NCI-H774 (cell line): ENCODE results near the gene IRF7.

Source experiments
- DNase-seq: peaks from one replicate; lab custom pipeline; 2025; lab: John Stamatoyannopoulos, UW

IRF7 gene

DNA sequence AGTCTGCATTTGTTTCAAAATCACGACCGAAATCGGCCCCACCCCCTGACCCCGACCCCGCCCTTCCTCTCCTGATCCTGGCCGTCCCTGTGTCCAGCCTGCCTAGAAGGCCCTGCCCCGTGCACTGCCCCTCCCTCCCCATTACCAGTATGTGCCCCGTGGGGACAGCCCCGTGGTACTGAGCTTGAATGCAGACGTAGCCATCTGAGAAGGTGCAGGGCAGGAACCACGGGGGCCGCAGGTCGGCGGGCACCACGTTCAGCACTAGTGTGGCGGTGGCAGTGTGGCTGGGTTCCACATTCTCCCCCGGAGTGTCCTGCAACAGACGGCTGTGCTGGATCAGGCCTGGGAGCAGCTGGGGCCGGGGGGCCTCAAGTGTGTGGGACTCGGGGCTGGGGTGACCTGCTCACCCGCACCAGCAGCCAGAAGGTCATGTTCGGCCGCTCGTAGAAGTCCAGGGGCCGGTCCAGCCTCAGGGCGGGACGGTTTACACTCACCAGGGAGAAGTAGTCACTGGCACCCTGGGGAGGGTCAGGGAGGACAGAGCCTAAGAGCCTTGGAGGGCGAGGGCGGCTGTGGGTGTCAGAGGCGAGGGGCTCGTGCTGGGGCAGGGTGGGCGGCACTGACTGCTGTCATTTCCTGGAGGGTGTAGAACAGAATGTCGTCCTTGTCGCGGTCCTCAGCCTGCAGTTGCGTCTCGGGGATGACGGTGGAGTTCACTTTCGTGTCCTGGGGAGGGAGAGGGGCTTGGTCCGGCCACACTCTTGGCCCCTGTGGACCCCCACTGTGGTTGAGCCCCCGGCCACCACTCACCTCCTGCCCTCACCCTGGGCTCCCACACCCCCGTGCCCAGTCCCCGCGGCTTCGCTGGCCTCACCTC lies 5.4 kb upstream of the IRF7 start:
- DNase-seq: no peak

DNA sequence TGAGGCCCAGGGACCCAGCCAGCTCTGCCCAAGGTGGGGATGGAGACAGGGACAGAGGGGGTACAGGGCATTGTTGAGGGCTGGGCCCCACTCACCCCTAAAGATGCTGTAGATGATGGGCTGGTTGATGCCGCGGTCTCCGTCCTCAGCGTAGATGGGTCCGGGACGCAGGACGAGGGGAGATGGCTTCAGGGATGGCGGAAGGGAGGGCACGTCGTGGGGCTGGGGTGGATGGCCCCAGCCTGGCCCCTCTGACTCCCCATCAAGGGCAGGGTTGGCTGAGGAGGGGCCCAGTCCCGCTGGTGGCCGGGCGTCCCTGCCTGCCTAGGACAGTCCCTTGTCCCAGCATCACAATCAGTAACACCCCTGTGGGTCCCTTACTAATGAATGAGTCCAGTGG lies 4.5 kb upstream of the IRF7 start:
- DNase-seq: no peak

DNA sequence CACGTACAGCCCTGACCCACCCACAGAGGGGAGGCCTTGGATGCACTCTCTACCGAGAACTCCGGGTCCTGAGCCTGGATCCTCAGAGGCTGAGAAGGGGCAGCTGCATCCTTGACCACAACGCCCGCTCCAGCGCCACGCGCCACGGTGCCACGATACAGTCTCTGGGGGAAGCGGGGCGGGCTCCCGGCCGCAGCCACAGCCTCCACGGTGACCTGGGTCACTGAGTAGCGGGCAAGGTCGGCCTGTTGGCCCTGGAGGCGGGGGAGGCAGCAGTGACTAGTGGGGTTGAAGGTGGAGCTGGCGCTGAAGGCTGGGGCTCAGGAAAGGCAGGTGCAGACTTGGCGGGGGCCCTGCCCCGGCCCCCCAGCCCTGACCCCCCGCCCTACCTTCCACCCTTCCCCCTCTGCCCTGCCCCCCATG lies 3.9 kb upstream of the IRF7 start:
- DNase-seq: no peak

DNA sequence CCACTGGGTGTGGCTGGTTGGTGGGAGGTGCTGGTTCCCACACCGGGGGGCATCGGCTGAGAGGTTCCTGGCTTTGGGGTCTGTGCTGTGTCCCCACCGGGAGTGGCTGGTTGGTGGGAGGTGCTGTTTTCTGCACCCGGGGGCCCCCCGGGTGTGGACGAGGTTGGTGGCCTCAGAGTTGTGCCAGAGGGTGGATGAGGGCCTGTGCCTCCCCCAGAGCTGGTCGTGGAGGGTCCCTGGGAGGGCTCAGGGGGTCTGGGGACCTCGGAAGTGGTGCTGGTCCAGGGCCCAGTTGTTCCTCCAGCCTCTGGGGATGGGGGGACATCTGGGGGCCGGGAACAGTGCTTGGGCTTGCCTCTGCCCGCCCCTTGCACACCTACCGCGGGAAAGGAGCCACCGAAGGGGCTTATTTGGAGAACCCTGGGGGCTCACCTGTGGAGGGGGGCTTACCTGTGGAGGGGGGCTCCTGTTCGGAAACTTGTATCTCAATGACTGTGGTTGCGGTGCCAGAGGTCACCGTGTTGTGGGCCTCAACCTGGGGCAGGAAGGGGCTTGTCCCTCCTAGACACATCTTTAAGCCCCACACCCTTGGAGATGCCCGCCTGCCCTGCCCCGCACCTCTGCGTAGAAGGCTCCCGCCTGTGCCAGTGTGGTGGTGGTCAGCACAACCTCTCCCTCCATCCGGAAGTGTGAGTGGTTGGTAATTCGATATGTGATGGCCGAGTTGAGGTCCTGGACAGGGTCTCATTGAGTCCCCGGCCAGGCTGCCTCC lies 3.3 kb upstream of the IRF7 start:
- no peak for DNase-seq

DNA sequence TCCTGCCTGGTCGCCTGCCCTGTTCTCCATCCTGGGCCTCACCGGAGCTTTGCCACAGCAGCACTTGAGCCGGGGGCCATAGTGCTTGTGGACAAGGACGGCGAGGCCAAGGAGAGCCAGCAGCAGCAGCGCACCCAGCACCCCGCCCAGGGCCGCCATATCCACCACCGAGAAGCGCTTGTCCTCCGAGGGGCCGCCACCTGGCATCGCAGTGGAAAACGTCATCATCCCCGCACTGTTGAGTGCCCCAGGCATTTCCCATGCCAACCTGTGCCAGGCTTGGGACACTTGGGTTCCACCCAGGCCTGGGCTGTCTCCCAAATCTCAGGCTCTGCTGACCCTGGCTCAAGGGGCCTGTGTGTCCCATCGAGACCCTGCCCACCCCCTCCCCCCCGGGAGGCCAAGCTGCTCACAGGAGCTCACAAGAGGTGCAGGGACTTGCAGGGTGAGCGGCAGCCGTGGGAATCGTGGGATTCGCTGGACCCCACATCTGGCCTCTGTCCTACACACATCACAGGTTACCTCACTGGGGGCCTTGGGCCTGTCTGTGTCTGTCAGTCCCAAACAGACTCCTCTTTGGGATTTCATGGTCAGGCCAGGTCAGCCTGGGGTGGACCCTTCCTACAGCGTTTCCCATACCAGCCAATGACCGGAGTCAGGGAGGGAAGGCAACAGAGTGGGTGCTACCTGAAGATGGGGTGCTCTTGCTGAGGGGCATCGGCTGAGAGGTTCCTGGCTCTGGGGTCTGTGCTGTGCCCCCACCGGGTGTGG lies 2.3 kb upstream of the IRF7 start:
- no peak for DNase-seq

DNA sequence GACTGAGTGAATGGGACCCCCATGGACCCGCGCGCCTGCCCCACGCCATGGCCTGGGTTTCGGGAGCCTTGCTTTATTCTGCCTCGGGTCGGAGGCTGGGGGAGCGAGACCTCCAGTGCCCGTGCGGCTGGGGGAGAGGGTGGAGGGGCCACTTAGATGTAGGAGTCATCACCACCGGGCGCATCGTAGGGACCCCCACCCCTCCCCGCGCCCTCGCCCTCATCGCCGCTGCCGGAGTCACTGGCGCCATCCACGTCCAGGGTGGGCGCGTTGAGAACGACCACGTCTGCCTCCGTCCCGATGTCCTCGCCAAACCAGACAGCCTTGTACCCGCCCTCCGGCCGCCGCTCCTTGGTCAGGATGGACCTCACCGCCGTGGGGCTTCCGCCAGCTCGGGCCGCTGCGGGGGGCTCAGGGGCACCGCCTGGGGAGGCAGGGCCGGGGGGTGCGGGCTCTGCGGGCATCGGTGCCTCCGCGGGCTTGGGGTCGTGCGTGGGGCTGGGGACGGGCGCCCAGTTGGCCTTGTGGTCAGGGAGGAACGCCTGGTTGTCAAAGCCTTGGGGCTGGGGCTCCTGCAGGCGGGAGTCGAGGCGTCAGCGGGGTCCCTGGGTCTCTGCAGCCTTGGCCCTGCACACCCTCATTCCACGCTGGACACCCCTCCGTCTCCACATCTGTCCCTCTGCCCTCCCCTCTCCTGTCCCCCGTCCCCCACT lies 1.6 kb upstream of the IRF7 start:
- DNase-seq: no peak

DNA sequence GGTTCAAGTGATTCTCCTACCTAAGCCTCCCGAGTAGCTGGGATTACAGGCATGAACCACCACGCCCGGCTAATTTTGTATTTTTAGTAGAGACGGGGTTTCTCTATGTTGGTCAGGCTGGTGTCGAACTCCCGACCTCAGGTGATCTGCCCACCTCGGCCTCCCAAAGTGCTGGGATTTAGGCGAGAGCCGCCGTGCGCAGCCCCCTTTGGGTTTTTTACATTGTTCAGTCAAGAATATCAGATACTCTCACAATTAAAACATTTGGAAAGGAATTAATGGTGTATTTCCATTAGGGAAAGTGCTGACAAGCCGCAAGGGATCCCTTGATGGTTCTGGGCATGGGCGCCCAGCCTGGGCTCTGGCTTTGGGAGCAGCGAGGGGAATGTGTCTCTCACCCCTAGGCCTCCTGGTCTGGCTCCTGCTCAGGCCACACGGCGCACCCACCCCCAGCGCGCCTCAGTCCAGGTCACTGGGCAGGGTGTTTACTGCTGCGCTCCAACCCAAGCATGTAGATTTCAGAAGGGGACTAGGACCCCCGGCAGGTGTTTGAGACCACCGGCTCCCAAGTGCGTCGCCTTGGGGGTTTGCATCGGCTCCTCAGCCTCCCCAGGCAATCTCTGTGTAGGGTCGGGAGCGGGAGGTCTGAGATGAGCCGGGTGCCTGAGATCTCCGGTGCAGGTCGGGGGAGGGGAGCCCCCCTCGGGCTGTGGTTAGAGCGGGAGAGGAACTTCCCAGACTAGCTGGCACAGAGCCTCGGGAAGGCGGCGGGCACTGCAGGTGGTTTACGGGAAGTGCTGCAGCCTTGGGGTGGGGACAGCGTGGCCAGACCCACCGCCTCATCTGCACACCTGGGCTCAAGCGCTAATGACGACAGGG lies 809 bp upstream of the IRF7 start:
- no peak for DNase-seq

DNA sequence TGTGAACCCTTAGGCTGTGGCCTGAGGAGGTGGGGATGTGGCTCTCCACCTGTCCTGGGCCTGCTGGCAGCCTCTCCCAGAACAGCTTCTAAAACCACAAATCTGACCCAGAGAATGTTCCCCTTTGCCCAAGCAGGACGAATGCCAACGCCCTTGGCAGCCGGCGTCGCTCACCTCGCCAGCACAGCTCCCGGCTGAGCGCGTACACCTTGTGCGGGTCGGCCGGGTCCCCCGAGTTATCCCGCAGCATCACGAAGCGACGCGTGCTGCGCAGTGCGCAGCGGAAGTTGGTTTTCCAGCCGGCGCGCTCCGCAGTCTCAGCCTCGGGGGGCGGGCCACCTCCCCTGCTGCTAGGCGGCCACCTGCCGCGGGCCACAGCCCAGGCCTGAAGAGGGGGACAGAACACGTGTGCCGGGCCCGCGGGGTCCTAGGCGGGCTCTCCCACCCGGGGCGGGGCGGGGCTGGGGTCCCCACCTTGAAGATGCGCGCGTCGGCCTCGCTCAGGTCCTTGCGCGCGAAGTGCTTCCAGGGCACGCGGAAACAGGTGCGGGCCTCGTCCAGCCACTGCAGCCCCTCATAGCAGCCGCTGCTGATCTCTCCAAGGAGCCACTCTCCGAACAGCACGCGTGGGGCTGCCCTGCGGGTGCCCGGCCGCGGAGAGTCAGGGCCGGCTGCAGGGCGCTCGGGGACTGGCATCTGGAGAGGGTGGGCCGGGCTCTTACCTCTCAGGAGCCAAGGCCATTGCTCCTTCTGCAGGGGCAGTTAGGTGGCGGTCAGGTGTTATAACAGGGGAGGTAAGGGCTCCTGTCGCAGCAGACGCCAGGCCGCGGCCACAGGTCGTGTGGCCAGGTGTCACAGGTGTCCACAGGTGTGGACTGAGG lies 887 bp downstream of the IRF7 start:
- DNase-seq: no peak

DNA sequence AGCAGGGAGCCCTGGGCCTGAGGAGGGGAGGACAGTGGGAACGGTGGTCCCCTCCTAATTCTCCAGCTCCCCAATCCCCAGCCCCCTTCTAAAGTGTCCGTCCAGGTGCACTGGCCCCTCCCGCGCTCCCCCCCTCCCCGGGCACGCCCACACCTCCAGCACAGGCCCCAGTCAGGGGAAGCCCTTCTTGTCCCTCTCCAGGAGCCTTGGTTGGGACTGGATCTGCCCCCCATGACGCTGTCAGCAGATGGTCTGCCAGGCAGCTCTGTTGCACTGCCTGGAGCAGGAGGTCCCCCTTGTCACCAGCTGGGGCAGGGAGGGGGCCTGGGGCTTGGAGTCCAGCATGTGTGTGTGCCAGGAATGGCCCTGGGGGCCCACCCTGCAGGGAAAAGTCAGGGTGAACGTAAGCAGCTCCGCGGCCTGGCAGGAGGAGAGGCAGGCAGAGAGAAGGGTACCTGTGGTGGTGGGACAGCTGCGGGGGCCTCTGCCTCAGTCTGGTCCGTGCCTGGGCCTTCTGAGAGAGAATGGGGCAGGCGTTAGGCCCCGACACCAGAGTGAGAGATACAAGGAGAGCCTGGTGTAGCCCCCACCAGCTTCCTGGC lies 1.6 kb downstream of the IRF7 start:
- DNase-seq: no peak

DNA sequence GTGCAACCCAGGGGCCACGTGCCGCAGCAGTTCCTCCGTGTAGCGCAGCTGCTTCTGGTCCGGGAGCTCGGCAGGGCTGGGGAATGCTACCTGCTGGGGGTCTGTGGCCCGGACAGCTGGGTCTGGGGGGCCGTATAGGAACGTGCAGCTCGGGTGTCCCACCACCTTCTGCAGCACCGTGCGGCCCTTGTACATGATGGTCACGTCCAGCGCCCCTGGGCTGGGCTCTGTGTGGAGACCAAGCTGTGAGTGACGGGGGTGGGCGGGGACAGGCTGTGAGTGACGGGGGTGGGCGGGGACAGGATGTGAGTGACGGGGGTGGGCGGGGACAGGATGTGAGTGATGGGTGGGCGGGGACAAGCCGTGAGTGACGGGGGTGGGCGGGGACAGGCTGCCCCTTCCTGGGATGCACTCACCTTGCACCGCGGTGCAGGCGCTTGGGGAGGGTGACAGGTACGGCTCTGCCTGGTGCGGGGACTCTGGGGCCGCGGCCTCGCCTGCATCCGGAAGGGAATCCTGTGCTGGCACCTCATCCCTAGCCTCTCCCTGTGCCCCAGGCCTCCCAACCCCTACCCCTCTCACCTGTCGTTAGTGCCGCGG lies 2.3 kb downstream of the IRF7 start:
- DNase-seq: peak; percentile 27

DNA sequence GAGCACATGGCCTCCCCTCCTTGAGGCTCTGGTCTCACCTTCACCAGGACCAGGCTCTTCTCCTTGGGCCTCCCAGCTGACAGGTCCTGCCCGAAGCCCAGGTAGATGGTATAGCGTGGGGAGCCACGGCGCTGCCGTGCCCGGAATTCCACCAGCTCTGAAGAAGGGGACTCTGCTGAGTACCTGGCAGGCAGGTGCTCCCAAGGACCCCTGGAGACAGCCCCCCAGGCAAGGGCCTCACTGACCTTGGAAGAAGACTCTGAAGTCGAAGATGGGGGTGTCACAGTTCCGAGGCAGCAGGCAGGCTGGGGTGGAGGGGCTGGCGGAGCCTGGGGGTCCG lies 2.8 kb downstream of the IRF7 start:
- DNase-seq: no peak

DNA sequence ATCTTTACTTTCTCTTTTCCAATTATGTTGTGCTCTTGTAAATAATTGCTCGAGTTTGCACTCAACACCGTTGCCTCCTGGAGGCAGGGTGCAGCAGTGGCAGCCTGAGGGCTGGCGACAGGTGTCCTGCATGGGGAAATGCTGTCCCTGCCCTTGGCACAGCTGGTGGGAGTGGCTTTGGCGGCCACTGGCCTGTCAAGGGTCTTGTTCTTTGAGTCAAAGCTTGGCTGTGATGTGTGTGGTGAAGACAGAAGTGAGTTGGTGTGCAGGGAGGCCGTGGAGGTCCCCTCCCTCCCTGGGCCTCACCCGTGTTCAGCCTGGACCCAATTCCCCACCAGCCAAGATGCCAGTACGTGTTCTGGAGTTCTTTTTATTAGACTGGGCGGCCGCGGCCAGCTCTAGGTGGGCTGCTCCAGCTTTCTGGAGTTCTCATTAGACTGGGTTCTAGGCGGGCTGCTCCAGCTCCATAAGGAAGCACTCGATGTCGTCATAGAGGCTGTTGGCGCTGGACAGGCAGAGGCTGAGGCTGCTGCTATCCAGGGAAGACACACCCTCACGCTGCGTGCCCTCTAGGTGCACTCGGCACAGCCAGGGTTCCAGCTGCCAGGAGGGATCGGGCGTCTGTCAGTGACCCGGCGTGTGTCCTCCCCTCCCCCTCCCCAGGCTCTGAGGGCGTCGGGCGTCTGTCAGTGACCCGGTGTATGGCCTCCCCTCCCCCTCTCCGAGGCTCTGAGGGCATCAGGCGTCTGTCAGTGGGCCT lies 3.4 kb downstream of the IRF7 start:
- DNase-seq: peak; percentile 56

DNA sequence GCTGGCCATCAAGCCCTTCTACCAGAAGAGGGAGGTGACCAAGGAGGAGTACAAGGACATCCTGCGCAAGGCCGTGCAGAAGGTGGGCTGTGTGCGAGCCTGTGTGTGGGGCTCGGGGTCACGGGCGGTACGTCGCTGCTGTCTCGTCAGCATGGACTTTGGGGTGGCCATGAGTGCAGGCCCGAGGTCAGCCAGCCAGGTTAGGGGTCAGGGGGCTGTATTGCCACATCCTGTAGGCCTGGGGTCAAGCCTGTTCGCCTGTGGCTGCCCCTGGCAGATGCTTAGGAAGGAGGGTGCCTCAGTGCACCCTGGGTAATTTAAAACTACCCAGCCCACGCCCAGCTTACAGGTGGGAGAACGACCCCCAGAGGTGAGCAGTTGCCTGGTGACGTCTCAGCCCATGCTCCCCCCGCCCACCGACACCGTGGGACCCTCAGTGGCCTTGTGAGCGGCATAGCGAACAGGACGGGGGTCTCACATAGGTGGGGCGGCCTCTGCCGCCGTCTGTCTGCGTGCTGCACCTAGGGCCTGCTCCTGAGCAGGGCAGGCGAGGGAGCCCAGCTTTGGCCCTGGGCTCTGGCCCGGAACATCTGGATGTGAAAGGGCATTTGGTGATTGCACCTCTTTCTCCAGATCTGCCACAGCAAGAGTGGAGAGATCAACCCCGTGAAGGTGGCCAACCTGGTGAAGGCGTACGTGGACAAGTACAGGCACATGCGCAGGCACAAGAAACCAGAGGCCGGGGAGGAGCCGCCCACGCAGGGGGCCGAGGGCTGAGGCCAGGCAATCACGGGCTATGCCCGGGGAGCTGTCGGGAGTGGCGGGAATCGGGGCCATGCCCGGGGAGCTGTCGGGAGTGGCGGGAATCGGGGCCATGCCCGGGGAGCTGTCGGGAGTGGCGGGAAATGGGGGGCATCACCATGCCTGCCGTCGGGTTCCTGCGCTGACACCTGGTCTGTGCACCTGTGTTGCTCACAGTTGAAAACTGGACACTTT lies 4.5 kb downstream of the IRF7 start:
- no peak for DNase-seq

DNA sequence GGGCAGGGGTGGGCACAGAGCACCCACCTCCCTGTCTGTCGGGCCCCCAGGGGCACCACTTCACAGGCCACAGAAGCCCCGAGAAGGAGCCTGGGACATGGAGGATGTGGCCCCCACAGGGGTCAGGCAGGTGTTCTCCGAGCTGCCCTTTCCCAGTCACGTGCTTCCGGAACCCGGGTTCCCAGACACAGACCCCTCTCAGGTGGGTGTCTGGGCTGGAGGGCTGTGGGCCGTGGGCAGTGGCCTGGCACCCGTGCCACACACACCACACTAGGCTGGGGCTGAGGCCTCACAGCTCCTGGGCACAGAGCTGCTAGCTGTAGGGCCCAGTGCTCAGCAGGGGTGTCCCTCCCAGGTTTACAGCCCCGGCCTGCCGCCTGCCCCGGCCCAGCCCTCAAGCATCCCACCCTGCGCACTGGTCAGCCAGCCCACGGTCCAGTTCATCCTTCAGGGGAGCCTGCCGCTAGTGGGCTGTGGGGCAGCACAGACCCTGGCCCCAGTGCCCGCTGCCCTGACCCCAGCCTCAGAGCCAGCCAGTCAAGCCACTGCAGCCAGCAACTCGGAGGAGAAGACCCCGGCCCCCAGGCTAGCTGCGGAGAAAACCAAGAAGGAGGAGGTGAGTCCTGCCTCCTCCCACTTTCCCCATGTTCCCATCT lies 5.5 kb downstream of the IRF7 start:
- DNase-seq: no peak

DNA sequence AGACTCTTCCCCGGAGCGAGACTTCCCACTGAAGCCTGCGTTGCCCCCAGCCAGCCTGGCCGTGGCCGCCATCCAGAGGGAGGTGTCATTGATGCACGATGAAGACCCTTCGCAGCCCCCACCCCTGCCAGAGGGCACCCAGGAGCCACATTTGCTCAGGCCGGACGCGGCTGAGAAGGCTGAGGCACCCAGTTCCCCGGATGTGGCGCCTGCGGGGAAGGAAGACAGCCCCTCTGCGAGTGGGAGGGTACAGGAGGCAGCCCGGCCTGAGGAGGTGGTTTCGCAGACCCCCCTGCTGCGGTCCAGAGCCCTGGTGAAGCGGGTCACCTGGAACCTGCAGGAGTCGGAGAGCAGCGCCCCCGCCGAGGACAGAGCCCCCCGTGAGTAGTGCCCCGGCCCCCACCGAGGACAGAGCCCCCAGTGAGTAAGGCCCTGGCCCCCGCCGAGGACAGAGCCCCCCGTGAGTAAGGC lies 6.4 kb downstream of the IRF7 start:
- no peak for DNase-seq

DNA sequence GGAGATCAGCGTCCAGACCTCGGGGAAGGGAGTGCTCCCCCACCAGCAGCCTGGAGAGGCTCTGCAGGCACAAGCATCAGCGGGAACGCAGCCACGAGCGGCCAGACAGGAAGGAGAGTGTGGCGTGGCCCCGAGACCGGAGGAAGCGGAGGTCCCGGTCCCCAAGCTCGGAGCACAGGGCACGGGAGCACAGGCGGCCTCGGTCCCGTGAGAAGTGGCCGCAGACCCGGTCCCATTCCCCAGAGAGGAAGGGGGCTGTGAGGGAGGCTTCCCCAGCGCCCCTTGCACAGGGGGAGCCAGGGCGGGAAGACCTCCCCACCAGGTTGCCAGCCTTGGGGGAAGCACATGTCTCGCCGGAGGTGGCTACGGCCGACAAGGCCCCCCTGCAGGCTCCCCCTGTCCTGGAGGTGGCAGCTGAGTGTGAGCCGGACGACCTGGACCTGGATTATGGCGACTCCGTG lies 6.9 kb downstream of the IRF7 start:
- no peak for DNase-seq
